GM12878 (cell line): ENCODE results near the gene BATF. TPM values are rescaled to one million over a fixed set of nuclear protein-coding genes. Genes with fewer than 3 reads are reported as not detected.

Experiments used
- CTCF ChIP-seq, 3 experiments: IDR thresholded peaks in 2 of 3; conservative IDR thresholded peaks in 1 of 3; 2 replicates each; pipeline ENCODE4 v1.5.1; 2011; ENCODE audit warnings: low read depth in 3 of 3, low read length in 3 of 3, mild to moderate bottlenecking in 3 of 3, control low read depth in 2 of 3, moderate library complexity in 2 of 3, inconsistent platforms in 1 of 3, mixed read lengths in 1 of 3; ENCODE audit not compliant: control insufficient read depth in 2 of 3, insufficient read depth in 1 of 3; ENCODE audit errors: extremely low read depth in 1 of 3
- HDGF ChIP-seq: fragments of 450-650 bp; IDR thresholded peaks from 2 replicates; pipeline ENCODE4 v1.6.1; 2016; ENCODE audit warnings: antibody characterized with exemption
- IKZF1 ChIP-seq: fragments of 450-650 bp; conservative IDR thresholded peaks from 2 replicates; pipeline ENCODE4 v1.6.1; 2017; ENCODE audit warnings: antibody characterized with exemption, mild to moderate bottlenecking
- LARP7 ChIP-seq: fragments of 450-650 bp; IDR thresholded peaks from 2 replicates; pipeline ENCODE4 v1.6.1; 2017; ENCODE audit warnings: mild to moderate bottlenecking
- MEF2A ChIP-seq: IDR thresholded peaks from 2 replicates; pipeline ENCODE4 v1.6.1; 2011; ENCODE audit warnings: low read depth, mild to moderate bottlenecking, low read length, moderate library complexity; ENCODE audit not compliant: insufficient read depth
- MTA3 ChIP-seq: IDR thresholded peaks from 2 replicates; pipeline ENCODE4 v1.6.1; 2012; ENCODE audit warnings: low read length, inconsistent platforms, borderline replicate concordance
- MYB ChIP-seq: fragments of 150-350 bp; IDR thresholded peaks from 2 replicates; pipeline ENCODE4 v1.6.1; 2014; ENCODE audit warnings: mild to moderate bottlenecking, low read depth, low read length, borderline replicate concordance
- RAD21 ChIP-seq: IDR thresholded peaks from 2 replicates; pipeline ENCODE4 v1.6.1; 2011; ENCODE audit warnings: mild to moderate bottlenecking, low read depth, low read length, moderate library complexity; ENCODE audit not compliant: insufficient read depth
- SMARCA5 ChIP-seq: fragments of 450-650 bp; IDR thresholded peaks from 2 replicates; pipeline ENCODE4 v1.6.1; 2017; ENCODE audit warnings: mild to moderate bottlenecking
- SMC3 ChIP-seq: IDR thresholded peaks from 2 replicates; pipeline ENCODE4 v1.6.1; 2011; ENCODE audit warnings: low read length, improper control_type of control experiment, borderline replicate concordance
- YY1 ChIP-seq: IDR thresholded peaks from 2 replicates; pipeline ENCODE4 v1.6.1; 2011; ENCODE audit warnings: low read depth, mild to moderate bottlenecking, low read length
- polyA plus RNA-seq, 11 experiments: library from polyadenylated mRNA; depleted of rRNA in 4 of 11; unstranded in 6 of 11; stranded (reverse) in 5 of 11; fragments of >200 nt; fragmentation: Nextera tagmentation in 4 of 11; fragmentation: Illumina TruSeq in 1 of 11; extraction: Ambion mirVana in 4 of 11; extraction: Trizol in 1 of 11; gene quantifications; 1 replicate in 1 of 11; 2 replicates in 10 of 11; pipeline versions ENCODE4 v1.2.1 to v1.2.3, GENCODE V29; 2011 to 2016; ENCODE audit warnings: inconsistent platforms in 2 of 11, missing spikeins in 2 of 11, low read depth in 1 of 11
- total RNA-seq, 4 experiments: library from RNA; depleted of rRNA in 3 of 4; stranded (reverse); fragments of >200 nt in 3 of 4; fragmentation: Illumina TruSeq in 1 of 4; extraction: Trizol in 1 of 4; gene quantifications; 2 replicates each; pipeline versions ENCODE4 v1.2.1 to v1.2.3, GENCODE V29; 2013 to 2021

Gene BATF
- total and polyA plus RNA-seq, 10 of the 15 experiments (the other 5 are each of a cell fraction or from before 2014, with no cell fraction given), result 10.0 to 154 (median 103) TPM

- TF ChIP-seq CTCF (IDR thresholded peaks at IDR 0.05 in 2 of 3, conservative IDR thresholded peaks at IDR 0.05 in 1 of 3; ENCODE audit: control insufficient read depth in 2 of 3, extremely low read depth in 1 of 3, insufficient read depth in 1 of 3, low read depth in 3 of 3, low read length in 3 of 3), result peak; percentile 84 to 91 (median 86)
- peak; percentile 91 for TF ChIP-seq IKZF1
- peak; percentile 73 for TF ChIP-seq YY1
- 0 out of 2 replicates have a peak, but pooled peaks have one; percentile 55 for TF ChIP-seq MEF2A
- TF ChIP-seq LARP7, result 0 out of 2 replicates have a peak, but pooled peaks have one; percentile 40
- TF ChIP-seq SMC3, result peak; percentile 87
- no peak for TF ChIP-seq MTA3
- no peak for TF ChIP-seq MYB
- peak; percentile 34; the same call in 1 of the 2 replicates for TF ChIP-seq SMARCA5
- TF ChIP-seq RAD21, result peak; percentile 82
- TF ChIP-seq HDGF, result peak; percentile 60; the same call in 1 of the 2 replicates
Measured at GRCh38 chr14:75561013-75561432, 38.8 kb downstream of the BATF start (continued).
